ENCODE data around the gene FBXO31. TPM values are rescaled to one million over a fixed set of nuclear protein-coding genes. Genes with fewer than 3 reads are reported as not detected.

The FBXO31 gene
- total and polyA plus RNA-seq, 2 of the 13 experiments (the other 11 are each of a cell fraction or from before 2014, with no cell fraction given), result 92.4 to 101 TPM

GRCh38 chr16:87384162-87384874 lies 742 bp upstream of the FBXO31 start (continued):
- TF ChIP-seq HOXA5 (CRISPR knock-in tag; IDR thresholded peaks at IDR 0.05) (no peak; the same call in 1 of the 2 replicates), ZNF281 (CRISPR knock-in tag; IDR thresholded peaks at IDR 0.05; ENCODE audit: borderline replicate concordance) (peak; percentile 7; the same call in 1 of the 2 replicates), SETDB1 (CRISPR knock-in tag; IDR thresholded peaks at IDR 0.05; ENCODE audit: borderline replicate concordance) (no peak), CREB3 (CRISPR knock-in tag; IDR thresholded peaks at IDR 0.05) (no peak), MIXL1 (CRISPR knock-in tag; IDR thresholded peaks at IDR 0.05) (0 out of 2 replicates have a peak, but pooled peaks have one; percentile 8), ZNF639 (CRISPR knock-in tag; conservative IDR thresholded peaks at IDR 0.05) (0 out of 2 replicates have a peak, but pooled peaks have one; percentile 23), RFXANK (CRISPR knock-in tag; IDR thresholded peaks at IDR 0.05) (no peak), BRCA1 (CRISPR knock-in tag; IDR thresholded peaks at IDR 0.05) (no peak; the same call in 1 of the 2 replicates), RBFOX2 (IDR thresholded peaks at IDR 0.05; ENCODE audit: low read depth, low read length) (peak; percentile 63), GABPB1 (CRISPR knock-in tag; IDR thresholded peaks at IDR 0.05) (peak; percentile 75; the same call in 1 of the 2 replicates), ZNF549 (CRISPR knock-in tag; IDR thresholded peaks at IDR 0.05) (no peak), MTA1 (CRISPR knock-in tag; IDR thresholded peaks at IDR 0.05; ENCODE audit: borderline replicate concordance) (0 out of 2 replicates have a peak, but pooled peaks have one; percentile 14), ZEB1 (IDR thresholded peaks at IDR 0.05; ENCODE audit: insufficient replicate concordance, low read depth) (no peak), ZNF251 (CRISPR knock-in tag; IDR thresholded peaks at IDR 0.05) (no peak), JDP2 (CRISPR knock-in tag; IDR thresholded peaks at IDR 0.05; ENCODE audit: borderline replicate concordance) (no peak; the same call in 1 of the 2 replicates)
- TF ChIP-seq, protein P1, sequence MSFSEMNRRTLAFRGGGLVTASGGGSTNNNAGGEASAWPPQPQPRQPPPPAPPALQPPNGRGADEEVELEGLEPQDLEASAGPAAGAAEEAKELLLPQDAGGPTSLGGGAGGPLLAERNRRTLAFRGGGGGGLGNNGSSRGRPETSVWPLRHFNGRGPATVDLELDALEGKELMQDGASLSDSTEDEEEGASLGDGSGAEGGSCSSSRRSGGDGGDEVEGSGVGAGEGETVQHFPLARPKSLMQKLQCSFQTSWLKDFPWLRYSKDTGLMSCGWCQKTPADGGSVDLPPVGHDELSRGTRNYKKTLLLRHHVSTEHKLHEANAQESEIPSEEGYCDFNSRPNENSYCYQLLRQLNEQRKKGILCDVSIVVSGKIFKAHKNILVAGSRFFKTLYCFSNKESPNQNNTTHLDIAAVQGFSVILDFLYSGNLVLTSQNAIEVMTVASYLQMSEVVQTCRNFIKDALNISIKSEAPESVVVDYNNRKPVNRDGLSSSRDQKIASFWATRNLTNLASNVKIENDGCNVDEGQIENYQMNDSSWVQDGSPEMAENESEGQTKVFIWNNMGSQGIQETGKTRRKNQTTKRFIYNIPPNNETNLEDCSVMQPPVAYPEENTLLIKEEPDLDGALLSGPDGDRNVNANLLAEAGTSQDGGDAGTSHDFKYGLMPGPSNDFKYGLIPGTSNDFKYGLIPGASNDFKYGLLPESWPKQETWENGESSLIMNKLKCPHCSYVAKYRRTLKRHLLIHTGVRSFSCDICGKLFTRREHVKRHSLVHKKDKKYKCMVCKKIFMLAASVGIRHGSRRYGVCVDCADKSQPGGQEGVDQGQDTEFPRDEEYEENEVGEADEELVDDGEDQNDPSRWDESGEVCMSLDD (CRISPR knock-in tag; IDR thresholded peaks at IDR 0.05; ENCODE audit: borderline replicate concordance), result no peak
- TF ChIP-seq, protein P2, sequence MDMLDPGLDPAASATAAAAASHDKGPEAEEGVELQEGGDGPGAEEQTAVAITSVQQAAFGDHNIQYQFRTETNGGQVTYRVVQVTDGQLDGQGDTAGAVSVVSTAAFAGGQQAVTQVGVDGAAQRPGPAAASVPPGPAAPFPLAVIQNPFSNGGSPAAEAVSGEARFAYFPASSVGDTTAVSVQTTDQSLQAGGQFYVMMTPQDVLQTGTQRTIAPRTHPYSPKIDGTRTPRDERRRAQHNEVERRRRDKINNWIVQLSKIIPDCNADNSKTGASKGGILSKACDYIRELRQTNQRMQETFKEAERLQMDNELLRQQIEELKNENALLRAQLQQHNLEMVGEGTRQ (IDR thresholded peaks at IDR 0.05; ENCODE audit: low read depth, low read length), result no peak
- TF ChIP-seq, protein P2 (CRISPR knock-in tag; IDR thresholded peaks at IDR 0.05; ENCODE audit: borderline replicate concordance), result no peak

Data from HepG2 (cell line).